A549 (cell line): ENCODE results near the gene NUAK1. TPM values are rescaled to one million over a fixed set of nuclear protein-coding genes. Genes with fewer than 3 reads are reported as not detected.

Experiments
- ATAC-seq, 2 experiments: fragments of 200-7000 bp in 1 of 2; fragments of >200 bp in 1 of 2; cut with Nextera tagmentation in 1 of 2; cut with Tn5 transposase in 1 of 2; 3 replicates each; pipeline versions ENCODE4 v1.8.0 to v1.9.1; 2018 to 2020; ENCODE audit warnings: mild to moderate bottlenecking in 1 of 2, moderate library complexity in 1 of 2
- CTCF ChIA-PET: fragments of 300-600 bp; sonication (Branson Sonifier 250); formaldehyde crosslinking; extraction: SDS; loops from one replicate; lab custom pipeline; 2021; ENCODE audit warnings: antibody characterized with exemption, inconsistent platforms; lab: Yijun Ruan, JAX
- POLR2A ChIA-PET: fragments of 350-600 bp; formaldehyde crosslinking; extraction: SDS; loops from one replicate; lab custom pipeline; 2021; ENCODE audit warnings: antibody characterized with exemption, inconsistent platforms; lab: Yijun Ruan, JAX
- DNase-seq, 2 experiments: peaks; one replicate each; pipeline versions ENCODE4 v3.0.0 to v3.0.0-alpha.2; 2011 to 2016; ENCODE audit warnings: low read depth in 1 of 2, low spot score in 1 of 2
- FAIRE-seq: peaks from 2 replicates; lab custom pipeline; 2011; peaks lifted over from hg19 to GRCh38; lab: Jason Lieb, UNC
- H3K27ac ChIP-seq, 2 experiments: fragments of >200 bp; sonication (Bioruptor Twin); formaldehyde crosslinking; 3 replicates each; pipeline ENCODE4 v1.5.1; 2016 to 2017
- H3K4me1 ChIP-seq: fragments of >200 bp; sonication (Bioruptor Twin); formaldehyde crosslinking; 3 replicates; pipeline ENCODE4 v1.6.1; 2016
- H3K4me2 ChIP-seq: fragments of >200 bp; sonication (Bioruptor Twin); formaldehyde crosslinking; 3 replicates; pipeline ENCODE4 v1.6.1; 2016
- H3K4me3 ChIP-seq: fragments of >200 bp; sonication (Bioruptor Twin); formaldehyde crosslinking; 3 replicates; pipeline ENCODE4 v1.5.1; 2016
- H3K9me3 ChIP-seq: fragments of >200 bp; sonication (Bioruptor Twin); formaldehyde crosslinking; 3 replicates; pipeline ENCODE4 v1.6.1; 2016
- CEBPB ChIP-seq, 2 experiments: fragments of >200 bp in 1 of 2; sonication (Bioruptor Twin) in 1 of 2; formaldehyde crosslinking in 1 of 2; IDR thresholded peaks; 2 replicates each; pipeline ENCODE4 v1.6.1; 2012 to 2016
- CHD4 ChIP-seq: fragments of 200-600 bp; sonication (generic); IDR thresholded peaks from 2 replicates; pipeline ENCODE4 v1.6.1; 2016; ENCODE audit warnings: antibody characterized with exemption, mild to moderate bottlenecking, borderline replicate concordance
- EP300 ChIP-seq, 2 experiments: fragments of >200 bp; sonication (Bioruptor Twin); formaldehyde crosslinking; IDR thresholded peaks; 2 replicates in 1 of 2; 3 replicates in 1 of 2; pipeline ENCODE4 v1.6.1; 2016 to 2017
- FOSL2 ChIP-seq, 2 experiments: fragments of 450-650 bp in 1 of 2; fragments of >200 bp in 1 of 2; sonication (Bioruptor Twin) in 1 of 2; formaldehyde crosslinking; IDR thresholded peaks; 2 replicates each; pipeline versions ENCODE4 v1.5.0 to v1.6.1; 2016 to 2020; ENCODE audit warnings: mild to moderate bottlenecking in 1 of 2, moderate library complexity in 1 of 2
- GATA3 ChIP-seq: IDR thresholded peaks from 2 replicates; pipeline ENCODE4 v1.6.1; 2012; ENCODE audit warnings: borderline replicate concordance
- HOXB13 ChIP-seq: fragments of 250-450 bp; sonication (Bioruptor Pico); IDR thresholded peaks from 2 replicates; pipeline ENCODE4 v1.5.0; 2020; ENCODE audit warnings: low read depth, mild to moderate bottlenecking, moderate library complexity
- HOXB5 ChIP-seq: fragments of 250-450 bp; sonication (Bioruptor Pico); IDR thresholded peaks from 2 replicates; pipeline ENCODE4 v1.5.0; 2020; ENCODE audit warnings: mild to moderate bottlenecking, moderate library complexity
- JUN ChIP-seq, 2 experiments: fragments of >200 bp; sonication (Bioruptor Twin); formaldehyde crosslinking; IDR thresholded peaks; 2 replicates in 1 of 2; 3 replicates in 1 of 2; pipeline ENCODE4 v1.6.1; 2016 to 2017
- JUNB ChIP-seq: fragments of >200 bp; sonication (Bioruptor Twin); formaldehyde crosslinking; IDR thresholded peaks from 2 replicates; pipeline ENCODE4 v1.6.1; 2016
- KDM1A ChIP-seq: fragments of 200-600 bp; sonication (generic); IDR thresholded peaks from 2 replicates; pipeline ENCODE4 v1.6.1; 2016; ENCODE audit warnings: low read depth, mild to moderate bottlenecking
- MAZ ChIP-seq: fragments of 150-350 bp; IDR thresholded peaks from 2 replicates; pipeline ENCODE4 v1.6.1; 2014; ENCODE audit warnings: antibody characterized with exemption, low read depth, low read length, borderline replicate concordance
- NFE2L2 ChIP-seq: fragments of 150-350 bp; conservative IDR thresholded peaks from 2 replicates; pipeline ENCODE4 v1.6.1; 2014; ENCODE audit warnings: low read length
- RAD21 ChIP-seq, 2 experiments: fragments of >200 bp in 1 of 2; sonication (Bioruptor Twin) in 1 of 2; formaldehyde crosslinking in 1 of 2; IDR thresholded peaks in 1 of 2; conservative IDR thresholded peaks in 1 of 2; 2 replicates in 1 of 2; 3 replicates in 1 of 2; pipeline ENCODE4 v1.6.1; 2012 to 2018; ENCODE audit warnings: inconsistent platforms in 1 of 2
- RARB ChIP-seq: fragments of 250-450 bp; sonication (Bioruptor Pico); IDR thresholded peaks from 2 replicates; pipeline ENCODE4 v1.8.0; 2021; ENCODE audit warnings: mild to moderate bottlenecking, moderate library complexity
- RFX5 ChIP-seq: fragments of 450-650 bp; IDR thresholded peaks from 2 replicates; pipeline ENCODE4 v1.7.1; 2014; ENCODE audit warnings: antibody characterized with exemption, mild to moderate bottlenecking, moderate library complexity
- WGBS: methylation state at CpG from one replicate; pipeline ENCODE4 v1.1.6; 2017; ENCODE audit errors: missing lambda C conversion rate; 5-methylcytosine and 5-hydroxymethylcytosine counted together
- polyA plus RNA-seq, 4 experiments: library from polyadenylated mRNA; depleted of rRNA in 3 of 4; stranded (reverse); fragments of >200 nt; fragmentation: RNase III in 1 of 4; extraction: RNeasy Plus Mini Kit Qiagen cat#74134 plus additional on column Dnase treatment in 1 of 4; gene quantifications; 2 replicates in 3 of 4; 3 replicates in 1 of 4; pipeline ENCODE4 v1.2.3, GENCODE V29; 2011 to 2017
- TF ChIP-seq, protein P1 (sequence below): IDR thresholded peaks from 2 replicates; pipeline ENCODE4 v1.6.1; 2012
- TF ChIP-seq, protein P2 (sequence below): fragments of 150-350 bp; IDR thresholded peaks from 2 replicates; pipeline ENCODE4 v1.6.1; 2014; ENCODE audit warnings: low read depth, mild to moderate bottlenecking, low read length

The NUAK1 gene
- polyA plus RNA-seq, 2 of the 4 experiments (the other 2 are of a cell fraction): 20.8 to 22.3 TPM

DNA sequence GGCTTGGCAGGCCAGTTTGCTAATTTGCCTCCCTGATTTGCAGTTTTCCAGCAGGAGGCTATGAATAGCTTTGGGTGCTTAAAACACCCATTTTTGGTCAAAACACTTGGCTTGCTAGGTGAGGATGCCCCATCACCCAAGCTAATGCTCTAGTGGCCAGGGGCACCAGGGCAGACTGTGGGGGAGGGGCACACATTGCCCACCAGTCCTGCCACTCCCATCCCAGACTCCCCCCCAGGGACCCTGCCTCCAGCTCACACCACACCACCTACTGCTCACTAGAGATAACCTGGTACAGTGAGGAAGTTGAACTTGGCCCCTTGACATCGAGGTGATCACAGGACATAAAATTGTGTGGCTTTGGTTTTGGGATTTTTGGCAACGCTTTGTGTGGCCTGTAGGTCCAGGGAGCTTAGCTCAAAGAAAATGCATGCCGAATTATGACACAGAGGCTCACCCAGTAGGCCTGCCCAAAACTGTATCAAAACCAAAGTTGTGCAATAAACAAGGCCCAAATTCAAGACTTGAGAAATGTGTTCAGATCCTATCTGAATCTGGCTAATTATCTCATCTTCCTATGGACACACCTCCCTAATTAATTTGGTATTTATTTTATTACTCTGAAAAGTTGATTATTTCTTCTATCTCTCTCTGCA, 4.3 kb downstream of the NUAK1 start:
- Histone ChIP-seq H3K27ac (peak overlapping the region; percentile 99), H3K9me3 (no peaks in the 10 kb centered on the region), H3K4me3 (no peak overlapping the region), H3K4me2 (peak overlapping the region; percentile 93), H3K4me1 (peaks cover 74% of the 10 kb centered on the region)
- FAIRE-seq (no peak), ATAC-seq (no peak), DNase-seq (no peak)
- CTCF ChIA-PET: interaction anchor here (0.8 to 10.0 kb wide), 11 partner anchors 9 to 715 kb away, joined by 3 to 135 read pairs (median 27); no protein-coding TSS in a partner anchor
- TF ChIP-seq CEBPB (IDR thresholded peaks at IDR 0.05): peak; percentile 17 to 69; a peak in 3 of 4 replicates
- TF ChIP-seq RARB (CRISPR knock-in tag): no peak
- TF ChIP-seq, protein P1, sequence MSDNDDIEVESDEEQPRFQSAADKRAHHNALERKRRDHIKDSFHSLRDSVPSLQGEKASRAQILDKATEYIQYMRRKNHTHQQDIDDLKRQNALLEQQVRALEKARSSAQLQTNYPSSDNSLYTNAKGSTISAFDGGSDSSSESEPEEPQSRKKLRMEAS: 0 out of 2 replicates have a peak, but pooled peaks have one; percentile 10
- no peak for TF ChIP-seq MAZ
- POLR2A ChIA-PET: interaction anchor here (1.4 to 4.0 kb wide), 2 partner anchors 27 to 104 kb away, joined by 3 to 16 read pairs; no protein-coding TSS in a partner anchor
- 92% methylated on average over 3 of the region's 3 CpGs for WGBS

DNA sequence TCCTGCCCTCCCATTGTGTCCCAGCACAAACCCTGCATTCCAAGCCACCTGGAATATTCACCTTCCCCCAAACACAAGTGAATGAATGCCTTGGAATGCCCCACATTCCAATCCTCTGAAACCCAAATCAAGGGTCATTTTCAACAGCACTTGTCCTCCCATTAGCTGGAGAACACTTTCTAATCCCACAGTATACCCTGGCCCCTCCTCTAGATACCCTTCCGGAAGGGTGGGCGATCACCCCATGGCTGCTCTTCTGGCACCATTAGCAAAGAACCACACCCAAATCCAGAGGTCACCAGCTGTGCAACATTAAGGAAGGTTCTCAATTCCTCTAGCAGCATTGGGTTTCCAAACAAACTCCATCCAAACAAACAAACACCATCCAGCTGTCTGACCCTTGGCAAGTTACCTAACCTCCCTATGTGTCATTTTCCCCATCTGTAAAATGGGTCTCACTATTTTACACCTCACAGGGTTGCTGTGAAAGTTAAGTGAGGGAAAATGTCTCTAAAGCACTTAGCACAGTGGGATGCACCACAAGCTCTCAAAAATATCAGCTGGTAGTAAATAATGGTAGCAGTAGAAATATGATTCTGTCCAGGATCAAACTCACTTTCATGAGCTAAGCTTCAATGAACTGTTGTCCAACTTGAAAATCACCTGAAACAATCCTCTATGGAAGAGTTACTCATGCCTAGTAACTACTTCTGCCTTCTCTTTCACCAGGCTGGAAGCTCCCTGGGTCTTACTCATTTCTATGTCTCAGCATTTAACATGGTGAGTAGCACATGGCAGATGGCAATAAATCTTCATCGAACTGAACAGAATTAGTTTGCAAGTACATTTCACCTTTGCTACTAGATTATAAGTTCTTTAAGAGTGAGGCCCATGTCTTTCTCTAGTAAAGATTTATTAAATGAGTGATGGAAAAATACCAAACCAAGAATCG, 5.3 kb downstream of the NUAK1 start:
- WGBS: 33% methylated on average over 4 of the region's 4 CpGs
- peaks cover 84% of the 10 kb centered on the region for H3K4me1 ChIP-seq
- ChIA-PET CTCF (interaction anchor here (0.8 to 10.0 kb wide), 8 partner anchors 17 to 714 kb away, joined by 3 to 135 read pairs (median 30); no protein-coding TSS in a partner anchor), POLR2A (interaction anchor here (1.4 to 1.7 kb wide), 2 partner anchors 26 to 103 kb away, joined by 3 to 6 read pairs; no protein-coding TSS in a partner anchor)
- DNase-seq: peak; percentile 48 to 71
- no peaks in the 10 kb centered on the region for H3K9me3 ChIP-seq
- H3K4me2 ChIP-seq: peak overlapping the region; percentile 93
- H3K27ac ChIP-seq: peak overlapping the region; percentile 99
- no peak for FAIRE-seq
- ATAC-seq: peak in 1 of 2 experiments; percentile 44; a peak in 3 of 6 replicates
- TF ChIP-seq JUNB (0 out of 2 replicates have a peak, but pooled peaks have one; percentile 31), GATA3 (peak; percentile 53; the same call in 1 of the 2 replicates), RAD21 (conservative IDR thresholded peaks at IDR 0.05 in 1 of 2, IDR thresholded peaks at IDR 0.05 in 1 of 2) (peak in 1 of 2 experiments; percentile 3; a peak in 1 of 5 replicates), FOSL2 (IDR thresholded peaks at IDR 0.05) (0 out of 2 replicates have a peak, but pooled peaks have one; percentile 12), FOSL2 (CRISPR knock-in tag; IDR thresholded peaks at IDR 0.05) (peak; percentile 2; the same call in 1 of the 2 replicates), NFE2L2 (no peak), EP300 (IDR thresholded peaks at IDR 0.05) (peak in 1 of 2 experiments; percentile 64; a peak in 1 of 5 replicates), KDM1A (0 out of 2 replicates have a peak, but pooled peaks have one; percentile 42), HOXB5 (CRISPR knock-in tag) (0 out of 2 replicates have a peak, but pooled peaks have one; percentile 31), JUN (IDR thresholded peaks at IDR 0.05) (peak; percentile 53 to 63; a peak in 1 of 5 replicates), HOXB13 (CRISPR knock-in tag) (no peak), RFX5 (no peak), CHD4 (0 out of 2 replicates have a peak, but pooled peaks have one; percentile 53), CEBPB (IDR thresholded peaks at IDR 0.05) (peak in 1 of 2 experiments; percentile 54; a peak in 2 of 4 replicates)
- TF ChIP-seq, protein P2, sequence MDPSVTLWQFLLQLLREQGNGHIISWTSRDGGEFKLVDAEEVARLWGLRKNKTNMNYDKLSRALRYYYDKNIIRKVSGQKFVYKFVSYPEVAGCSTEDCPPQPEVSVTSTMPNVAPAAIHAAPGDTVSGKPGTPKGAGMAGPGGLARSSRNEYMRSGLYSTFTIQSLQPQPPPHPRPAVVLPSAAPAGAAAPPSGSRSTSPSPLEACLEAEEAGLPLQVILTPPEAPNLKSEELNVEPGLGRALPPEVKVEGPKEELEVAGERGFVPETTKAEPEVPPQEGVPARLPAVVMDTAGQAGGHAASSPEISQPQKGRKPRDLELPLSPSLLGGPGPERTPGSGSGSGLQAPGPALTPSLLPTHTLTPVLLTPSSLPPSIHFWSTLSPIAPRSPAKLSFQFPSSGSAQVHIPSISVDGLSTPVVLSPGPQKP: no peak
- no peak overlapping the region for H3K4me3 ChIP-seq
